ENCODE results near the gene ABCC1.

- TF ChIP-seq, protein P1, sequence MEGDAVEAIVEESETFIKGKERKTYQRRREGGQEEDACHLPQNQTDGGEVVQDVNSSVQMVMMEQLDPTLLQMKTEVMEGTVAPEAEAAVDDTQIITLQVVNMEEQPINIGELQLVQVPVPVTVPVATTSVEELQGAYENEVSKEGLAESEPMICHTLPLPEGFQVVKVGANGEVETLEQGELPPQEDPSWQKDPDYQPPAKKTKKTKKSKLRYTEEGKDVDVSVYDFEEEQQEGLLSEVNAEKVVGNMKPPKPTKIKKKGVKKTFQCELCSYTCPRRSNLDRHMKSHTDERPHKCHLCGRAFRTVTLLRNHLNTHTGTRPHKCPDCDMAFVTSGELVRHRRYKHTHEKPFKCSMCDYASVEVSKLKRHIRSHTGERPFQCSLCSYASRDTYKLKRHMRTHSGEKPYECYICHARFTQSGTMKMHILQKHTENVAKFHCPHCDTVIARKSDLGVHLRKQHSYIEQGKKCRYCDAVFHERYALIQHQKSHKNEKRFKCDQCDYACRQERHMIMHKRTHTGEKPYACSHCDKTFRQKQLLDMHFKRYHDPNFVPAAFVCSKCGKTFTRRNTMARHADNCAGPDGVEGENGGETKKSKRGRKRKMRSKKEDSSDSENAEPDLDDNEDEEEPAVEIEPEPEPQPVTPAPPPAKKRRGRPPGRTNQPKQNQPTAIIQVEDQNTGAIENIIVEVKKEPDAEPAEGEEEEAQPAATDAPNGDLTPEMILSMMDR (conservative IDR thresholded peaks at IDR 0.05 in 1 of 2, IDR thresholded peaks at IDR 0.05 in 1 of 2; ENCODE audit: low read depth in 1 of 2, low read length in 2 of 2): no peak
- TF ChIP-seq EZH2 (IDR thresholded peaks at IDR 0.05; ENCODE audit: low read length, missing control alignments): no peak
These were observed 192.5 kb downstream of the ABCC1 start for GRCh38 chr16:16141784-16142396.
